ENCODE measurements around the gene AMDHD1. TPM values are rescaled to one million over a fixed set of nuclear protein-coding genes. Genes with fewer than 3 reads are reported as not detected.
A peak's percentile ranks its signal among the peaks of the same experiment; 100 is the strongest.

AMDHD1 gene
- total and polyA plus RNA-seq, 2 of the 8 experiments (the other 6 are each of a cell fraction or from before 2014, with no cell fraction given) = 0.14 TPM; not detected in 1

DNA sequence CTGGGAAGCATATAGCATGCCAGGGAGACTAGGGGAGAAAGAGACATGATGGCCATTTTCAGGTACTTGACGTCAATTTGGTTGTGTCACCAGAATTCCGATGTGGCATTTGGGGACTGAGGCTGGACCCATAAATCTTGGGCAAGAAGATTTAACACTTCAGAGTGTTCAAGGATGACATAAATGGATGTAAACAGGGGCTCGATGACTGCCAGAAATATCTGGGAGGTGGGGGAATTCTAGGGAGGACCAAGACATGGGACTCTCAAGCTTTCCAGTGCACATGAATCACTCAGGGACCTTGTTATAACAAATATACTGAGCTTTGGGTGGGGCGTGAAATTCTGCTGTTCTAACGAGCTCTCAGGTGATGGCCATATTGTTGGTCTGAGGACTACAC lies 35.2 kb downstream of the AMDHD1 start:
- no peaks in the 10 kb centered on the region for H3K9me3 ChIP-seq (ENCODE audit: insufficient read depth in 2 of 2, low read depth in 1 of 2, low read length in 1 of 2)
- no peaks in the 10 kb centered on the region for H4K20me1 ChIP-seq (replicated peaks in 1 of 2; ENCODE audit: control insufficient read depth in 1 of 2, insufficient read depth in 2 of 2, low read length in 2 of 2)
- H3K36me3 ChIP-seq (ENCODE audit: control insufficient read depth in 2 of 4, insufficient read depth in 4 of 4, low read length in 3 of 4) = no peaks in the 10 kb centered on the region
- no peaks in the 10 kb centered on the region for H3K79me1 ChIP-seq (ENCODE audit: low read depth, low read length)
- no peak overlapping the region for H2BK20ac ChIP-seq (ENCODE audit: low read length)
- no peak overlapping the region for H3K4me2 ChIP-seq (ENCODE audit: insufficient read depth in 1 of 2, low read depth in 2 of 2, low read length in 2 of 2)
- H2BK5ac ChIP-seq (ENCODE audit: low read depth, low read length) = no peak overlapping the region
- no peak overlapping the region for H3K56ac ChIP-seq (replicated peaks; ENCODE audit: insufficient read length, low read depth, low read length)
- 95% methylated on average over 5 of the region's 5 CpGs; no CpG with 5 or more reads in 1 of the 2 experiments for WGBS, 2 experiments (ENCODE audit: extremely low coverage in 1 of 2, insufficient coverage in 1 of 2, insufficient read length in 1 of 2, insufficient replicate concordance in 2 of 2, low coverage in 1 of 2, low lambda C conversion rate in 2 of 2, missing lambda C conversion rate in 1 of 2)
- H3K27ac ChIP-seq (ENCODE audit: low read depth, low read length) = no peak overlapping the region
- no peak overlapping the region for H4K5ac ChIP-seq (ENCODE audit: insufficient read length, low read depth, low read length)
- H2BK15ac ChIP-seq (ENCODE audit: low read length) = peak overlapping the region; percentile 66; the same call in 1 of the 2 replicates
- H3K4me1 ChIP-seq (replicated peaks in 1 of 4; ENCODE audit: control insufficient read depth in 3 of 4, insufficient read depth in 4 of 4, low read length in 3 of 4) = no peaks in the 10 kb centered on the region; a peak in 1 of 7 replicates
- H3K27me3 ChIP-seq (replicated peaks in 1 of 4; ENCODE audit: control insufficient read depth in 3 of 4, extremely low read depth in 1 of 4, insufficient read depth in 3 of 4, low read length in 3 of 4) = no peaks in the 10 kb centered on the region
- H3K18ac ChIP-seq (ENCODE audit: extremely low read depth, low read length) = no peak overlapping the region
- no peak overlapping the region for H2BK120ac ChIP-seq (replicated peaks; ENCODE audit: low read depth, low read length)
- H3K4me3 ChIP-seq (ENCODE audit: extremely low read depth in 1 of 4, insufficient read depth in 2 of 4, low read depth in 3 of 4, low read length in 4 of 4) = no peak overlapping the region
- H3K79me2 ChIP-seq (ENCODE audit: control insufficient read depth in 1 of 2, insufficient read depth in 2 of 2, low read length in 2 of 2) = no peaks in the 10 kb centered on the region
- H4K8ac ChIP-seq (ENCODE audit: extremely low read depth, insufficient read depth, low read length) = no peak overlapping the region
- no peak overlapping the region for H2AFZ ChIP-seq (ENCODE audit: low read length)
- no peak overlapping the region for H2AK5ac ChIP-seq (ENCODE audit: low read depth, low read length)
- H3K23ac ChIP-seq (ENCODE audit: insufficient read length) = no peak overlapping the region
- no peak overlapping the region for H3K14ac ChIP-seq (ENCODE audit: insufficient read length)
- H3K4ac ChIP-seq (replicated peaks; ENCODE audit: insufficient read length, low read depth, low read length) = no peak overlapping the region
- POLR2A ChIA-PET (ENCODE audit: partially characterized antibody) = interaction anchor here (1.6 kb wide), 1 partner anchor 119 kb away, joined by 3 read pairs; the partner anchor contains the start of gene SNRPF
- H4K91ac ChIP-seq (replicated peaks; ENCODE audit: insufficient read length, low read length) = no peak overlapping the region
- no peak for FAIRE-seq
- no peak overlapping the region for H2BK12ac ChIP-seq (ENCODE audit: low read depth, low read length)
- CTCF ChIA-PET (ENCODE audit: partially characterized antibody) = interaction anchor here (1.0 to 7.3 kb wide), 4 partner anchors 11 to 60 kb away, joined by 3 to 69 read pairs (median 5); partner anchors contain the start of gene HAL
- no peaks in the 10 kb centered on the region for H3K23me2 ChIP-seq (ENCODE audit: low read depth, low read length)
- H3K9ac ChIP-seq (replicated peaks in 1 of 4; ENCODE audit: extremely low read depth in 1 of 4, low read depth in 3 of 4, low read length in 3 of 4) = no peak overlapping the region
- DNase-seq (ENCODE audit: low read depth in 1 of 2, low spot score in 2 of 2) = no peak
- TF ChIP-seq POU5F1 (IDR thresholded peaks at IDR 0.05; ENCODE audit: low read depth, low read length) (no peak), CTBP2 (IDR thresholded peaks at IDR 0.05; ENCODE audit: borderline replicate concordance, insufficient read depth, insufficient read length, low read length) (no peak), HDAC2 (IDR thresholded peaks at IDR 0.05; ENCODE audit: borderline replicate concordance in 1 of 2, low read depth in 2 of 2, low read length in 2 of 2) (no peak), KDM1A (IDR thresholded peaks at IDR 0.05; ENCODE audit: borderline replicate concordance, low read length) (no peak), EP300 (IDR thresholded peaks at IDR 0.05; ENCODE audit: borderline replicate concordance in 1 of 2, low read depth in 2 of 2, low read length in 2 of 2) (no peak), PHF8 (conservative IDR thresholded peaks at IDR 0.05; ENCODE audit: low read depth, low read length) (no peak), BCL11A (IDR thresholded peaks at IDR 0.05; ENCODE audit: low read depth in 2 of 2, low read length in 2 of 2) (no peak), TBP (IDR thresholded peaks at IDR 0.05; ENCODE audit: low read depth, low read length) (no peak), SIRT6 (IDR thresholded peaks at IDR 0.05; ENCODE audit: low read length) (no peak), RXRA (IDR thresholded peaks at IDR 0.05; ENCODE audit: insufficient read depth, low read depth, low read length) (no peak), SAP30 (IDR thresholded peaks at IDR 0.05; ENCODE audit: insufficient read depth, insufficient replicate concordance, low read length) (no peak), CHD2 (IDR thresholded peaks at IDR 0.05; ENCODE audit: low read length) (no peak)
- TF ChIP-seq, protein P1, sequence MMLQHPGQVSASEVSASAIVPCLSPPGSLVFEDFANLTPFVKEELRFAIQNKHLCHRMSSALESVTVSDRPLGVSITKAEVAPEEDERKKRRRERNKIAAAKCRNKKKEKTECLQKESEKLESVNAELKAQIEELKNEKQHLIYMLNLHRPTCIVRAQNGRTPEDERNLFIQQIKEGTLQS (IDR thresholded peaks at IDR 0.05; ENCODE audit: insufficient read depth, low read depth, low read length) = no peak
